ENCODE measurements around the gene PABPN1L. TPM values are rescaled to one million over a fixed set of nuclear protein-coding genes. Genes with fewer than 3 reads are reported as not detected.
A peak's percentile ranks its signal among the peaks of the same experiment; 100 is the strongest.

PABPN1L gene
- total RNA-seq, 1 donor from 2014 or later: not detected

DNA sequence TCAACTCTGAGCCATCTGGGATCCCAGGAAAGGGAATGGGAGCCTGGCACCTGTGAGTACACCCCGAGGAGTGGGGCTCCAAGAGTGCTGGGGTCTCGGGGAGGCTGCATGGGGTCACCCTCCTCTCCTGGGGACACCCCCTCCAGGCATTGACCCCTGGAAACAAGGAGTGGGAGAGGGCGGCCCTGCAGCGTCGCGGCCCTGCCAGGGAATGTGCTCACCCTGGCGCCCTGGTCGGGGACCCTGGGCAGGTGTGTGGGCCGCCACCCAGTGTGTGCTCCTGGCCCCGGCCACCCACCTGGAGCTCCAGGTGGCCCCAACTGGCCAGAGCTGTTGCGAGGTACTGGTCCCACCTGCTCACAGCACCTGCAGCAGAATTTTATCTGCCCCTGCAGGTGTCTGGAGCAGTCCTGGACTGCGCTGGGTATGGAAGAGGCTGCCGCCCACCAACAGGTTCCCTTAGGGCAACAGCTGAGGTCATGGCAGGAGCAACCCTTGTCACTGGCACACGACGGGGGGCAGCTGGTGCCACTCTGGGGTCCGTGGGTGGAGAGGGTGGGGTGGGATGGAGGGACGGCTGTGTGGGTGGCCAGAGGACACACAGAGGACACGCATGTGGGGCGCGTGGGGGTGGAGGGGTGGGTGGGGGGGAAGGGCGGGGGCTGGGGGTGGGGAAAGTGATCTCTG, 5.4 kb upstream of the PABPN1L start:
- H3K27ac ChIP-seq (ENCODE audit: low read depth, low read length): no peak overlapping the region
- Mint-ChIP-seq H3K36me3 (ENCODE audit: low read depth, unreplicated experiment) (no peaks in the 10 kb centered on the region), H3K27me3 (ENCODE audit: low read depth, unreplicated experiment) (peaks cover 41% of the 10 kb centered on the region), H3K9me3 (ENCODE audit: unreplicated experiment) (no peaks in the 10 kb centered on the region), H3K4me3 (ENCODE audit: unreplicated experiment) (no peak overlapping the region), H3K4me1 (ENCODE audit: low read depth, unreplicated experiment) (no peaks in the 10 kb centered on the region), H3K27ac (ENCODE audit: unreplicated experiment) (no peak overlapping the region)
- H2AFZ ChIP-seq (ENCODE audit: low read depth, low read length): no peak overlapping the region
- H3K9ac ChIP-seq (ENCODE audit: low read length): no peak overlapping the region
- no peak overlapping the region for H3K4me2 ChIP-seq (ENCODE audit: low read length)
- no peak for TF ChIP-seq EZH2 (IDR thresholded peaks at IDR 0.05; ENCODE audit: insufficient read depth, low read length)
- TF ChIP-seq, protein P1, sequence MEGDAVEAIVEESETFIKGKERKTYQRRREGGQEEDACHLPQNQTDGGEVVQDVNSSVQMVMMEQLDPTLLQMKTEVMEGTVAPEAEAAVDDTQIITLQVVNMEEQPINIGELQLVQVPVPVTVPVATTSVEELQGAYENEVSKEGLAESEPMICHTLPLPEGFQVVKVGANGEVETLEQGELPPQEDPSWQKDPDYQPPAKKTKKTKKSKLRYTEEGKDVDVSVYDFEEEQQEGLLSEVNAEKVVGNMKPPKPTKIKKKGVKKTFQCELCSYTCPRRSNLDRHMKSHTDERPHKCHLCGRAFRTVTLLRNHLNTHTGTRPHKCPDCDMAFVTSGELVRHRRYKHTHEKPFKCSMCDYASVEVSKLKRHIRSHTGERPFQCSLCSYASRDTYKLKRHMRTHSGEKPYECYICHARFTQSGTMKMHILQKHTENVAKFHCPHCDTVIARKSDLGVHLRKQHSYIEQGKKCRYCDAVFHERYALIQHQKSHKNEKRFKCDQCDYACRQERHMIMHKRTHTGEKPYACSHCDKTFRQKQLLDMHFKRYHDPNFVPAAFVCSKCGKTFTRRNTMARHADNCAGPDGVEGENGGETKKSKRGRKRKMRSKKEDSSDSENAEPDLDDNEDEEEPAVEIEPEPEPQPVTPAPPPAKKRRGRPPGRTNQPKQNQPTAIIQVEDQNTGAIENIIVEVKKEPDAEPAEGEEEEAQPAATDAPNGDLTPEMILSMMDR (IDR thresholded peaks at IDR 0.05; ENCODE audit: insufficient read depth, low read depth, low read length): no peak
- H3K79me2 ChIP-seq (ENCODE audit: insufficient read depth, low read length): no peaks in the 10 kb centered on the region
- H3K4me1 ChIP-seq (ENCODE audit: insufficient read depth, low read length): no peaks in the 10 kb centered on the region
- no peaks in the 10 kb centered on the region for H3K36me3 ChIP-seq (ENCODE audit: insufficient read depth, low read length)
- H3K27me3 ChIP-seq (ENCODE audit: insufficient read depth, low read length): peaks cover 4% of the 10 kb centered on the region
- no peak overlapping the region for H3K4me3 ChIP-seq (ENCODE audit: insufficient read depth, low read depth, low read length)
- no peaks in the 10 kb centered on the region for H4K20me1 ChIP-seq (ENCODE audit: insufficient read depth, low read length)
- H3K9me3 ChIP-seq (ENCODE audit: insufficient read depth, low read depth, low read length): no peaks in the 10 kb centered on the region
- no peak for DNase-seq (ENCODE audit: low read depth)
- FAIRE-seq: no peak

DNA sequence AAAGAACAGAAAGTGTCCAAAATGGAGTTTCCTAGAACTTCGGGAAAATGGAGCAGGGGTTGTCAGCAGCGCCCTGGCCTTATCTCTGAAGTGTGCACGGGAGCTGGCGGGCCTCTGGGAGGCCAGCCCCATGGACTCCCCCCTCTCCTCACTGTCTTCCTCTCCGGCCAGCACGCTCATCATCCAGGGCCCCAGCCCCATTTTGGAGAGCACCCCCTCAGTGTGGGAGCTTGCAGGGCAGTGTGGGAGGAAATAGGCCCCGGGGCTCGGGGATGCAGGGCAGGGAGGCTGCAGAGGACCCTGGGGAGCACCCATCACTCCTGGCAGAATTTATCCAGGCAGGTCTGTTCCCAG, 4.9 kb upstream of the PABPN1L start:
- TF ChIP-seq, protein P1 (IDR thresholded peaks at IDR 0.05; ENCODE audit: insufficient read depth, low read depth, low read length): no peak
- TF ChIP-seq EZH2 (IDR thresholded peaks at IDR 0.05; ENCODE audit: insufficient read depth, low read length): no peak
- Histone ChIP-seq H3K4me1 (ENCODE audit: insufficient read depth, low read length) (no peaks in the 10 kb centered on the region), H3K27me3 (ENCODE audit: insufficient read depth, low read length) (peaks cover 4% of the 10 kb centered on the region), H3K36me3 (ENCODE audit: insufficient read depth, low read length) (no peaks in the 10 kb centered on the region), H3K27ac (ENCODE audit: low read depth, low read length) (no peak overlapping the region), H2AFZ (ENCODE audit: low read depth, low read length) (no peak overlapping the region), H3K4me2 (ENCODE audit: low read length) (no peak overlapping the region), H3K4me3 (ENCODE audit: insufficient read depth, low read depth, low read length) (no peak overlapping the region), H3K9me3 (ENCODE audit: insufficient read depth, low read depth, low read length) (no peaks in the 10 kb centered on the region), H3K79me2 (ENCODE audit: insufficient read depth, low read length) (no peaks in the 10 kb centered on the region), H4K20me1 (ENCODE audit: insufficient read depth, low read length) (no peaks in the 10 kb centered on the region), H3K9ac (ENCODE audit: low read length) (no peak overlapping the region)
- no peak for FAIRE-seq
- DNase-seq (ENCODE audit: low read depth): no peak
- no peaks in the 10 kb centered on the region for H3K4me1 Mint-ChIP-seq (ENCODE audit: low read depth, unreplicated experiment)
- no peaks in the 10 kb centered on the region for H3K36me3 Mint-ChIP-seq (ENCODE audit: low read depth, unreplicated experiment)
- H3K4me3 Mint-ChIP-seq (ENCODE audit: unreplicated experiment): no peak overlapping the region
- H3K27me3 Mint-ChIP-seq (ENCODE audit: low read depth, unreplicated experiment): peaks cover 39% of the 10 kb centered on the region
- H3K9me3 Mint-ChIP-seq (ENCODE audit: unreplicated experiment): no peaks in the 10 kb centered on the region
- H3K27ac Mint-ChIP-seq (ENCODE audit: unreplicated experiment): no peak overlapping the region

GRCh38 chr16:88870608-88871348, 4.3 kb upstream of the PABPN1L start:
- TF ChIP-seq, protein P1 (IDR thresholded peaks at IDR 0.05; ENCODE audit: insufficient read depth, low read depth, low read length): no peak
- TF ChIP-seq EZH2 (IDR thresholded peaks at IDR 0.05; ENCODE audit: insufficient read depth, low read length): peak; percentile 34
- Mint-ChIP-seq H3K4me3 (ENCODE audit: unreplicated experiment) (no peak overlapping the region), H3K4me1 (ENCODE audit: low read depth, unreplicated experiment) (no peaks in the 10 kb centered on the region), H3K27ac (ENCODE audit: unreplicated experiment) (no peak overlapping the region), H3K9me3 (ENCODE audit: unreplicated experiment) (no peaks in the 10 kb centered on the region), H3K27me3 (ENCODE audit: low read depth, unreplicated experiment) (peaks cover 38% of the 10 kb centered on the region), H3K36me3 (ENCODE audit: low read depth, unreplicated experiment) (no peaks in the 10 kb centered on the region)
- Histone ChIP-seq H3K79me2 (ENCODE audit: insufficient read depth, low read length) (no peaks in the 10 kb centered on the region), H3K36me3 (ENCODE audit: insufficient read depth, low read length) (no peaks in the 10 kb centered on the region), H3K9me3 (ENCODE audit: insufficient read depth, low read depth, low read length) (no peaks in the 10 kb centered on the region), H3K4me3 (ENCODE audit: insufficient read depth, low read depth, low read length) (no peak overlapping the region), H4K20me1 (ENCODE audit: insufficient read depth, low read length) (no peaks in the 10 kb centered on the region), H3K27me3 (ENCODE audit: insufficient read depth, low read length) (peaks cover 4% of the 10 kb centered on the region), H3K4me2 (ENCODE audit: low read length) (no peak overlapping the region), H2AFZ (ENCODE audit: low read depth, low read length) (no peak overlapping the region), H3K9ac (ENCODE audit: low read length) (no peak overlapping the region), H3K27ac (ENCODE audit: low read depth, low read length) (no peak overlapping the region), H3K4me1 (ENCODE audit: insufficient read depth, low read length) (no peaks in the 10 kb centered on the region)
- FAIRE-seq: no peak
- no peak for DNase-seq (ENCODE audit: low read depth)

Data from astrocyte (in vitro differentiated cells and primary cell).